Sigmoid colon (tissue), 3 donors: Measurements from ENCODE around the gene SGCD.

Experiments
- CTCF ChIP-seq, 4 experiments: fragments of 450-650 bp in 3 of 4; fragments of 200-600 bp in 1 of 4; IDR thresholded peaks; one replicate each; pipeline ENCODE4 v1.5.1; 2016 to 2019; ENCODE audit warnings: antibody characterized with exemption in 4 of 4, mild to moderate bottlenecking in 3 of 4, moderate library complexity in 2 of 4
- POLR2A ChIP-seq, 2 donors: fragments of 450-650 bp; IDR thresholded peaks; one replicate each; pipeline ENCODE4 v1.6.1; 2016; ENCODE audit warnings: antibody characterized with exemption in 2 of 2, mild to moderate bottlenecking in 2 of 2, moderate library complexity in 2 of 2

GRCh38 chr5:156438076-156438475, 111.1 kb downstream of the SGCD start:
- TF ChIP-seq CTCF (IDR thresholded peaks at IDR 0.05) (no peak), POLR2A (IDR thresholded peaks at IDR 0.05) (no peak)
